GM18858 (cell line): ENCODE data around the gene RTL10.
"Not testable (repeated sequence)": the region's sequence is repeated elsewhere in the genome, so short reads cannot be mapped to it uniquely, and the experiment has no call there.

Experiments
- ATAC-seq: cut with Tn5 transposase; IDR thresholded peaks from one replicate; pipeline ENCODE4 v1.9.1; 2021; ENCODE audit not compliant: unreplicated experiment

Gene RTL10

DNA sequence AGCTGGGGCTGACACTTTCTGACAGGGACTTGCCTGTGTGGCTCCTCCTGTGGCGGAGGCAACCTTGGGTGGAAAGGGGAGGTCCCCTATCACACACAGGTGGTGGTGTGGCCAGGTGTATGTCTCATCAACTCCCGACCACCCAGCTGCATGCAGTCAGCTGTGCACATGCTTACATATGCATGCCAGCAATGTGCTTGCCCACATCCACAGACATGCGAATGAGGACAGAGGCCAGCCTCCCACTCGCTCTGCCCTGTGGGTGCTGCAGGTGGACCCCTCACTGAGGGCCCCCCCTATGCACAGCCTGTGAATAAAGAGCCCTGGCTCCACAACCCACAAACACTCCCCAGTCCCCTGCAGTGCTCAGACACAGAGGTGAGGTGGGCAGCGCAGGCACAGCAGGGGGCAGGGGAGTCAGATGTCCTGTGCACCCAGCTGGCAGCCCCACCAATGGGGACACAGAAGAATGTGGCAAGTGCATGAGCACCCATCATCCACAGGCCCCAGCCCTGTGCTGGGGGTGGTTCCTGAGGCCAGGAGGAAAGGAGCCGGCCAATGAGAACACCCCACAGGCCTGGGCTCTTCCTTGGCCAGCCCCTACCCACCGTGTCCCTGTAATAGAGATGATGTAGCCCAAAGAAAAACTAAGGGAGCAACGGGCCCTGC, 9.5 kb downstream of the RTL10 start:
- ATAC-seq: no peak

GRCh38 chr22:19844377-19845053, 10.2 kb downstream of the RTL10 start:
- no peak for ATAC-seq

DNA sequence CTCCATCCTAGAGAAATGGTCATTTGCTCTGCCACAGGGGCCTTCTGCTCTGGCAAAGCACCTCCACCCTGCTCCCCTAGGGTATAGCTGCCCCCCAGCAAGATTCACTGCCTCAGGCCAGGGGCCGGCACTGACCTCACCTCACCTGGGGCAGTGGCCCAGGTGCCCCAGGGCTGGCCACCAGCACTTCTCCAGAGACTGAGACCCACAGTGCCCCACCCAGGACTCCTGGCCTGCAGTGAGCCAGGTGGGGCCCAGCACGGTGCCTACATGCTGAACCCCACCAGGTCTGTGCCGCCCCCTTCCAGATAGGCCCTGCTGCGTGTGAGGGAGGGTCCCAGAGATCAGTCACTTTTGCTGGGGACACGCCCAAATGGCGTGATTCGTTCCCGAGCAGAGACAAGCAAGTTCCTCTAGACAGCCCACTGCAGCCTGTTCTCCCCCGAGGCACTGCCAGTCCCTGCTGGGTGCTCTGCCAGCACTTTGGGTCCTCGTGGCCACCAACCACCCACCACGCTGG, 10.8 kb downstream of the RTL10 start:
- ATAC-seq: no peak

DNA sequence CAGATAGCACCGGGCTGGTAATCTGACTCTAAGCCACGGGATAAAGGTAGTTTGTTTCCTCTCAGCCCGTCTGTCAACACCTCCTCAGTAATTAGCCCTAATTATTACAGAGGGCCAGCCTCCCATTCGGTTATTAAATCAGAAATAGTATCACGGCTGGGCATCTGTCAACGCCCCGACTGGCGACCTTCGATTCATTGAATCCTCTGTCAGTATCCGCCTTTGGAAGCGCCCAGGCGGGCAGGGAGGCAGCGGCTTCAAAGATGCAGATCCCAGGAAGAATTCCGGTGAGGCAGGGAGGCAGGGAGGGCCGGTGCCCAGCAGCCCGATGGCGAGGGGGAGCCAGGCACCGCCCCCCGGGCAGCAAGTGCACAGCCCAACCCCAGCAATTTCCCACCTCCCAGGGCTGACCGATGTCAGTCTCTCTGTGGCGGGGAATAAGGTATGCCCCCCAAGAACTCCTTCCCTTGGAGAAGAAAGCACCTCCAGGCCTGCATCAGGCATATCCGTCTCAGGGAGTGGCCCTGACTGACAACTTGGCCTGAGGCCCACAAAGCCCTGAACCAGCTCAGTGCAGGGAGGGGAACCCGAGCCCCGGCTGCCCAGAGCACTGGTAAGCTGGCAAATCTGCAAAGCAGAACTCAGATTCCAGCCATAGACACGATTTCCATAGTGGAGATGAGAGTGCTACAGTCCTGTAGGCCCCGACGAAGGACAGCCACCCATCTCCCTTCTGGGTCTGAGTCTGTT, 11.4 kb downstream of the RTL10 start:
- no peak for ATAC-seq

- ATAC-seq: no peak
These were observed 12.1 kb downstream of the RTL10 start for GRCh38 chr22:19842393-19843106.

DNA sequence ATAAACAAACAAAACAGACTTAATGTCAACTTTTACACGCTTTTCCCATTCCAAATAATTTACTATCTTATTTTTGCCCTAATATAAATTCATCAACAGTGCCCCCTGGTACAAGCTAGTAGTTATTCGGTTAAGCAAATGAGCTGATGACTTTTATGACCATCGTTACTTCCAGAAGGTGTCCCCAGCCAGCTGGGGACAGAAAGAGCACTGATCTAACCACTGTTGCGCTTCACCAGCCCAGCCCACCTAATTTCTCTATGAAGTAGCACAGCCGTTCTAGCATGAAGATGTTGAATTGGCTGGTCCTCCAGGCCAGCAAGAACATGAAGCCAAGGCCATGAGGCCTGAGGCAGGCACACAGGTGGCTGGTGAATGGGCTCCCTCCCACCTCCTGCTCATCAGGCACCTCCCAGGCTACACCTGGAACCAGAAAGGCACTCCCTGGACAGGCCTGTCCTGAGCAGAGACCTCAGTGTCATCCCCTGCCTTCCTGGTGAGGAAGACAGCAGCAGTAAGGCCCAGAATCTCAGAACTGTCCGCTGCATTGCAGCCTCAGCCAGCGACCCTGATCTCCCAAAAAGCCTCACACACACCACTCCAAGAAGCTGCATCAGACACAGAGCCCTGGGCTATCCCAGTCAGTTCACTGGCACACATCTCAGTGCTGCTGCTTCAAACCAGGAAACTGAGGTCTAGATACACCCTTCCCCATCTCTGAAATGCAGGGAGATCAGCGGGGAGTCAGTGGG, 12.9 kb downstream of the RTL10 start:
- no peak for ATAC-seq

DNA sequence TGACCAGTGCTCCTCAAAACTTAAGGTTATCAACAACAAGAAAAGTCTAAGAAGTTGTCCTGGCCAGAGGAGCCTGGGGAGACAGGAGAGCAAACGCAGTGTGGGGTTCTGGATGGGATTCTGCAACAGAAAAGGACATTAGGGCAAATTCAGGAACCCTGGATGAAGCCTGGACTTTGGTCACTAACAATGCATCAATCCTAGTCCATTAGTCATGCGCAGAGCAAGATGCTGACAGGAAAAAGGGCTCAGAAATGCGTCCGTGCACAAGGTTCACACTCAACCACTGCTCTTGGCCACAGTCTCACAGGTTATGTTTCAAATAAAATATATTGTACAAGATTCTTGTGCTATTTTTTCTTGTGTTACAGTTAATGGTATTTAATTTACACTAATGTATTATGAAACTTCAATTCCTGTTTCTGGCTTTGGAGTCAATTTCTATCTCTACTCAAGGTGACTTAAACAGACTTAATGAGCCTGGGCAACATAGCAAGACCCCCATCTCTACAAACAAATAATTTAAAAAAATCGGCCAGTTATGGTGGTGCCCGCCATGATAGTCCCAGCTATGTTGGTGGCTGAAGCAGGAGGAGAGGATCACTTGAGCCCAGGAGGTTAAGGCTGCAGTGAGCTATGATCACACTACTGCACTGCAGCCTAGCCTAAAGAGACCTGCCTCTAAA, 13.6 kb downstream of the RTL10 start:
- no peak for ATAC-seq

DNA sequence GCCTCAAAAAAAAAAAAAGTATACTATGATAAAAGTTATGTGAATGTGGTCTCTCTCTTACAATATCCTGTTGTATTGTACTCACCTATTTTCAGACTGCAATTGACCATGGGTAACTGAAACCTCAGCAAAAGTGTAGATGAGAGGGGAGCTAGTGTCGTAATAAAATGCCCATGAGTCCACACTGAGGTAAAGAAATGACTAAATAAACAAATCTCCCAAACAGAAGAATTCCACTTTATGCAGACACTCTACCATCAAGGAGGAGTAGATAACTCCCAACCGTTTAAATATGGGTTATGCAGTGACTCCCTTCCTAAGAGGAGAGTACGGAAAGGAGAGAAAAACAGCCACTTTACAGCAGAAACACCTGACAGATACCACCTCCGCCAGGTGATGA, 14.6 kb downstream of the RTL10 start:
- no peak for ATAC-seq

DNA sequence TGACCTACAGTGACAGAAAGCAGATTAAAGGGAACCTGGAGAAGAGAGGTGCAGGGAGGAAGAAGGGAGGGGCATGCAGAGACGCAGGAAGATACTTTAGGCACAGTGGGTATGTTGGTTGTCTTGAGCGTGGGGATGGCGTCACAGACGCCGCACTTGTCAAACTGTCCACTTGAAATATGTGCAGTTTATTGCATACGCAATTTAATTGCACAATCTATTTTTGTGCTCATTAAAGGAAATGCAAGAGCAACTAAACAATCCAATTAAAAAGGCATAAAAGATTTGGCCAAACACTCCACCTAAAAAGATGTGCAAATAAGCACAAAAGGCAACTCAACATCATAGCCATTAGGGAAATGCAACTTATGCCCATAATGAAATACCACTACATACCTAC, 16.8 kb downstream of the RTL10 start:
- ATAC-seq: no peak

- no peak for ATAC-seq
These were observed 18.2 kb downstream of the RTL10 start for GRCh38 chr22:19836512-19836911.

DNA sequence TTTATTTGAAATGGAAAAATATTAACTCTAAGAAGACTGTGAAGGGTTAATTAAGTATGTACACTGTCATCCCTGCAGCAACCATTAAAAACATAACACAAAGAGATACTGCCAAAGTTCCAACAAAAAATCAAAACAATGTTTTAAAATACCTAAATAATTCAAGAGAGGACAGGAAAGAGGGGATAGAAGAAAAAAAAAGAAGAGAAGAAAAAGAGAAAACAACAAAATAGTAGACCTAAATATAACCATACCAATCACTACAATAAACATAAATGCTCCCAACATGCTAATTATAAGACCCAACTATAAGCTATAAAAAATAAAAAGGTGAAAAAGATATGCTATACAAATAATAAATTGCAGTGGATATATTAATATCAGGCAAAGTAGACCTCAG, 20.1 kb downstream of the RTL10 start:
- ATAC-seq: no peak

DNA sequence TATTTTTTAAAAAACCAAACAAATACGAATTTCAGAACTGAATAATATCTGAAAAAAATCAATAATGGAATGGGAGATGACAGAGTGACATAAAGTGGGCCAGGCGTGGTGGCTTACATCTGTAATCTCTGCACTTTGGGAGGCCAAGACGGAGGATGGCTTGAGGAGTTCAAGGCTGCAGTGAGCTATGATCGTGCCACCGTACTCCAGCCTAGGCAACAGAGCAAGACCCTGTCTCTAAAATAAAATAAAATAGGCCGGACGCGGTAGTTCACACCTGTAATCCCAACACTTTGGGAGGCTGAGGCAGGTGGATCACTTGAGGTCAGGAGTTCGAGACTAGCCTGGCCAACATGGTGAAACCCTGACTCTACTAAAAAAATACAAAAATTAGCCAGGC, 21.3 kb downstream of the RTL10 start:
- ATAC-seq: not testable (repeated sequence)

DNA sequence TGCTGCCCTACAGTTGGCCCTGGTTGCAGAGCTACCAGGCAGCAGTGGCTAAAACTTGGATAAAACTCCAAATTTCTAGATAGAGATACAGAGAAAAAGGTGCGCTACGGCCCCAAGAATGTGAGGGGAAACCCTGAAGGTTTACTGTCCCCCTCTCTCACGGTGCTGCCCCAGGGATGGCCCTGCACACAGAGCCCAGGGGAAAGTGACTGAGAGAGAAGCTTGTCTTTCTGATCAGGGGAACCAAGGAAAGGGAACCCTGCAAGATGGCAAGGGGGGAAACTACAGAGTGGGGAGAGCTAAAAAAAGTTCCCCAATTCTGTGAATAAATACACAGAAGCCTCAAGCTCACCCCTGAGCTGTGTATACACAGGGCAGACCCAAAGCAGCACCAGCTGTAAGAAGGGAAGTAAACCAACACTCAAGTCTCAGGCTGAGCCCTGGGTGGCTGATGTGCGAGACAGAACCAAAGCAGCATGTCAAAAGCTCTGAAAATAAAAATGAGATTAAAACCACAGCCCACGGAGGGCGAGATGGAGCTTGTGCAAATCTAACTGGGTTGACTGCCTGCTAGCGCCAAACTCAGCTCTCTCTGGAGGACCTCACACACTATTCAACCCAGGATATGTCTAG, 22.1 kb downstream of the RTL10 start:
- no peak for ATAC-seq

DNA sequence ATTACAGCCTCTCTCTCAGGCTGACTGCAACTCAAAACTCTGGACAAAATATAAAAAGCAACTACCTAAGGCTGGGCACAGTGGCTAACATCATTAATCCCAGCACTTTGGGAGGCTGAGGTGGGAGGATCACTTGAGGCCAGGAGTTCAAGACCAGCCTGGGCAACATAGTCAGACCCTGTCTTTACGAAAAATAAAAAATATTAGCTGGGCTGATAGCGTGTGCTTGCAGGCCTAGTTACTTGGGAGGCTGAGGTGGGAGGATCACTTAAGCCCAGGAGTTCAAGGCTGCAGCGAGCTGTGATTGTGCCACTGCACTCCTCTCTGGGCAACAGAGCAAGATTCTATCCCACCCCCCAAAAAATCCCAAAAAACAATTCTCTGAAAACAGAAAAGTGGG, 22.7 kb downstream of the RTL10 start:
- ATAC-seq: not testable (repeated sequence)

DNA sequence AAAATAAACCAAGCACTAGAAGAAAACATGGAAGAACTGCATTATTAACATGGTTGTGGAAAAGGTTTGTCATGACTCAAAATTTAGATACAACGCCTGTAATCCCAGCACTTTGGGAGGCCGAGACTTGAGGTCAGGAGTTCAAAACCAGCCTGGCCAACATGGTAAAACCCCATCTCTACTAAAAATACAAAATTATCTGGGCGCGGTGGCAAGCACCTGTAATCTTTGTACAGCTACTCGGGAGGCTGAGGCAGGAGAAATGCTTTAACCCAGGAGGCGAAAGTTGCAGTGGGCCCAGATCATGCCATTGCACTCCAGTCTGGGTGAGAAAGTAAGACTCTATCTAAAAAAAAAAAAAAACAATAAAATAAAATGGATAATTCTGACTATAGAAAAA, 23.7 kb downstream of the RTL10 start:
- no peak for ATAC-seq

GRCh38 chr22:19828035-19828401, 26.7 kb downstream of the RTL10 start:
- ATAC-seq: no peak

GRCh38 chr22:19827341-19828034, 27.2 kb downstream of the RTL10 start:
- ATAC-seq: no peak

DNA sequence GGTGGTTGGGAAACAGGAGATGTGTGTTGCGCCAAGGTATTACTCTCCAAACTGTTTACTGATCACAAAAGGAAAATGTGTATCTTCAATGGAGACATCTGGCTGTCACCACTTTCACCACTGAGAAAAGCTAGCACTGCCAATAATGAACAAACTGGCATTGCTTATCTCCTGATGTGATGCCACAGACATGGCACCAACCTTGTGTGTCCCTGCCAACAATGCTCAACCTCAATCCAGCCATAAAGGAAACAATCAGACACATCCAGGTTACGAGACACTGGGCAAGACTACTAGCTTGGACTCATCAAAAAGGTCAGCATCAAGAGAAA, 28.1 kb downstream of the RTL10 start:
- ATAC-seq: no peak
